Measurements from ENCODE around the gene COL20A1. TPM values are rescaled to one million over a fixed set of nuclear protein-coding genes. Genes with fewer than 3 reads are reported as not detected.

Gene COL20A1
- total RNA-seq, 1 donor from 2014 or later, result not detected

DNA sequence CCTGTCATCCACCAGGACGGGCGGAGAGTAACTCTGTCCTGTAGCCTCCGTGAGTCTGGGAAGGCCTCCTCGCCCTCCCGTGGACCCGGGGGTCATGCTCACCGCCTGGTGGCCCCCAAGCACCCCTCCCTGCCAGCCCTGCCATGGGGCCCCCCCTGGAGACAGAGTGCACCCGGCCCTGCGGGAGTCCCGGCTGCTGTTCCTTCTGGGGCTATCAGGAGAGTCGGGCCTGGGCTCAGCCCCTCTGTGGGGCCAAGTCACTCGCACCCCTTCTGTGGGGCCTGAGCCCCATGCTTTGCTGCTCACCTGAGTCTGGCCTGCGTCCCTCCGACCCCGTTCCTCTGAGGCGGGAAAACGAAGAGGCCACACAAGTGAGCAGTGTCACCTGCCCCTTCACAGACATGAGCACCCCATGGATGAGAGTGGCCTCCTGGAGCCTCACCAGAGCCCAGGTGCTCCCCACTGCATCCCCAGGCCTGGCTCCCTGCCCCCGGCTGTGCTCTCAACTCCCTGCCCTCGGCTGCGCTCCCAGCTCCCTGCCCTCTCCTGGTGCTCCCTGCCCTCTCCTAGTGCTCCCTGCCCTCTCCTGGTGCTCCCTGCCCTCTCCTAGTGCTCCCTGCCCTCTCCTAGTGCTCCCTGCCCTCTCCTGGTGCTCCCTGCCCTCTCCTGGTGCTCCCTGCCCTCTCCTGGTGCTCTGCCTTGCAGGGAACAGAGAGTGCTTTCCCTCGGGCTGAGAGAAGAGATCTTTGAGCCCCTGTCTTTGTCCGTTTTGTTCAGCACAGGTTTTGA is 72.8 kb downstream of the COL20A1 start:
- intact Hi-C loops (cut with micrococcal nuclease), result no loop called here
- Mint-ChIP-seq H3K9me3 (no peaks in the 10 kb centered on the region), H3K27ac (no peak overlapping the region), H3K4me1 (ENCODE audit: low read depth) (no peaks in the 10 kb centered on the region), H3K4me3 (no peak overlapping the region), H3K27me3 (ENCODE audit: insufficient read depth) (peaks cover 5% of the 10 kb centered on the region), H3K36me3 (ENCODE audit: low read depth) (no peaks in the 10 kb centered on the region)
- DNase-seq (ENCODE audit: low spot score), result no peak

GRCh38 chr20:63366390-63367365 is 73.7 kb downstream of the COL20A1 start:
- Mint-ChIP-seq H3K9me3 (no peaks in the 10 kb centered on the region), H3K4me3 (no peak overlapping the region), H3K4me1 (ENCODE audit: low read depth) (no peaks in the 10 kb centered on the region), H3K36me3 (ENCODE audit: low read depth) (no peaks in the 10 kb centered on the region), H3K27me3 (ENCODE audit: insufficient read depth) (peaks cover 5% of the 10 kb centered on the region), H3K27ac (no peak overlapping the region)
- intact Hi-C loops (cut with micrococcal nuclease), result no loop called here
- DNase-seq (ENCODE audit: low spot score), result no peak

GRCh38 chr20:63367446-63368055 is 74.6 kb downstream of the COL20A1 start:
- intact Hi-C loops (cut with micrococcal nuclease), result no loop called here
- H3K4me3 Mint-ChIP-seq, result no peak overlapping the region
- H3K27me3 Mint-ChIP-seq (ENCODE audit: insufficient read depth), result peaks cover 2% of the 10 kb centered on the region
- DNase-seq (ENCODE audit: low spot score), result no peak
- H3K27ac Mint-ChIP-seq, result no peak overlapping the region
- no peaks in the 10 kb centered on the region for H3K36me3 Mint-ChIP-seq (ENCODE audit: low read depth)
- H3K4me1 Mint-ChIP-seq (ENCODE audit: low read depth), result no peaks in the 10 kb centered on the region
- H3K9me3 Mint-ChIP-seq, result no peaks in the 10 kb centered on the region

GRCh38 chr20:63368151-63368550 is 75.2 kb downstream of the COL20A1 start:
- Mint-ChIP-seq H3K9me3 (no peaks in the 10 kb centered on the region), H3K27me3 (ENCODE audit: insufficient read depth) (peaks cover 2% of the 10 kb centered on the region), H3K36me3 (ENCODE audit: low read depth) (no peaks in the 10 kb centered on the region), H3K4me3 (no peak overlapping the region), H3K4me1 (ENCODE audit: low read depth) (no peaks in the 10 kb centered on the region), H3K27ac (no peak overlapping the region)
- no peak for DNase-seq (ENCODE audit: low spot score)
- intact Hi-C loops (cut with micrococcal nuclease), result no loop called here

- Mint-ChIP-seq H3K27me3 (ENCODE audit: insufficient read depth) (peaks cover 2% of the 10 kb centered on the region), H3K9me3 (no peaks in the 10 kb centered on the region), H3K4me1 (ENCODE audit: low read depth) (no peaks in the 10 kb centered on the region), H3K4me3 (no peak overlapping the region), H3K27ac (no peak overlapping the region), H3K36me3 (ENCODE audit: low read depth) (no peaks in the 10 kb centered on the region)
- DNase-seq (ENCODE audit: low spot score), result no peak
- intact Hi-C loops (cut with micrococcal nuclease), result no loop called here
These were observed 76.1 kb downstream of the COL20A1 start for GRCh38 chr20:63369024-63369530.

DNA sequence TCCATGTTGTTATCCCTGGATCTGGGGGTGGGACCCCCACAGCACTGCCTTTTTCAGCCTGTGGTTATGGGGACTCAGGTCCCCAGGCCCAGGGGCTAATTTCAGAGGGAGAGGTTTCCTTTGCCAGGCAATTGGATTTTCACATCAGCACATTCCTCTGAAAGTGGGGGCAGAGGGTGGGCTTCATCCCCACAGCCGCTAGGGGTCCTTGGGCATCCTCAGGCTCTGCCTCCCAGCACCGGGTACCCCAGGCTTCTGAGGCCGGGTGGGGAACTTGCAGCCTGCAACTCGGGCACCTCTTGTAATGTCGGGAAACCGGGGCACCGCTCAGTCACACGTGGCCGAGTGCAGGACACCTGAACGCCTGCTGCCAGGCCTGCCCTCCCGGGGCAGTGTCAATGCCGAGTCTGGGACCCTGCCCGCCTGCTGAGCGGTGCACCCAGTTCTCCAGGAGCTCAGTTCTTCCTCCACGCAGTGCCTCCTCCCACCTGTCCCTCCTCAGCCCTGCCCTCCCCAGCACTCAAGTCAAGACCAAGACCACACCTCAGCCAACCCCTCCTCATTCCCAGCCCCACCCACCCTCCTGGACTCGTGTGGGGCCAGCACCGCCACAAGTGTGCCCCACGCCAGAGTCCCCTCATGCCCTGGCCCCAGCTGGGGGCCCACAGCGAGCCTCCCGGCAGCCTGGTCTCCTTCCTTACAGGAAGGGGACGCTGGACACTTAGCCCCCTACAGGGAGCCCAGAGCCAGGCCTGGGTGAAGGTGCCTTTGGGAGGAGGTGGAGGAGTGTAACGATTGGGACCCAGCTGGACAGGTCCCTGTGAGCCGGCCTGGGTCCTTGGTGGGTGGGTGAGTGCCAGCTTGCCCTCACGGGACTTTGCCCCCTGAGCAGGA is 77.0 kb downstream of the COL20A1 start:
- Mint-ChIP-seq H3K4me3 (no peak overlapping the region), H3K27me3 (ENCODE audit: insufficient read depth) (peaks cover 2% of the 10 kb centered on the region), H3K4me1 (ENCODE audit: low read depth) (no peaks in the 10 kb centered on the region), H3K9me3 (no peaks in the 10 kb centered on the region), H3K27ac (no peak overlapping the region), H3K36me3 (ENCODE audit: low read depth) (no peaks in the 10 kb centered on the region)
- no peak for DNase-seq (ENCODE audit: low spot score)
- intact Hi-C loops (cut with micrococcal nuclease), result no loop called here

GRCh38 chr20:63370618-63371187 is 77.7 kb downstream of the COL20A1 start:
- intact Hi-C loops (cut with micrococcal nuclease), result no loop called here
- H3K27ac Mint-ChIP-seq, result no peak overlapping the region
- DNase-seq (ENCODE audit: low spot score), result no peak

DNA sequence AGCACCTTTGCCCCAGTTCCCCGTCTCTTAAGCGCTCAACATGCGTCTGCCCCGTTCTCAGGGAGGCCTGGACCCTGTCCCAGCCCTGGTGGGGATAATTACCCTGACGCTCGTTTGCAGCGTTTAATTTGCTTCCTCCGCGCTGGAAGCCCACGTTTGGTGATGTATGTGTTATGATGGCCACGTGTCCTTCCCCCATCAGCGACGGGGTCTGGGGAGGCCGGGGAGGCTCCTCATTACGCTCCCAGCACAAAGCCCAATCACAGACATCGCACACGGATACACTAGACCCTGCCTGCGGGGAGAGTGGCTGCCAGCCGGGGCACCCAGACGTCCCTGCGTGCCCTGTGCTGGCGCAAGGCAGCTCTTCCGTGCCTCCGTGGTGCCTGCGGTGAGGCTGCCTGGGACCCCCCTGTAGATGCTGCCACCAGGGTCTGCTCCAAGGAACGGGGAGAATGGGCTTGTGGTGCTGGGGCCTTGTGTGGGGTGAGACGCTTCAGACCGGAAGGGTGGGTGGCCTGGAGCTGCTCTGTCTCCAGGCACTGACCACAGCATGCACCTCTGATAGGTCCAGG is 78.4 kb downstream of the COL20A1 start:
- DNase-seq (ENCODE audit: low spot score), result no peak
- Mint-ChIP-seq H3K27ac (no peak overlapping the region), H3K4me3 (no peak overlapping the region), H3K4me1 (ENCODE audit: low read depth) (no peaks in the 10 kb centered on the region), H3K36me3 (ENCODE audit: low read depth) (no peaks in the 10 kb centered on the region), H3K27me3 (ENCODE audit: insufficient read depth) (peaks cover 2% of the 10 kb centered on the region), H3K9me3 (no peaks in the 10 kb centered on the region)
- intact Hi-C loops (cut with micrococcal nuclease), result no loop called here

More at GRCh38 chr20:63370618-63371187, 77.7 kb downstream of the COL20A1 start:
- H3K4me3 Mint-ChIP-seq, result no peak overlapping the region
- H3K9me3 Mint-ChIP-seq, result no peaks in the 10 kb centered on the region
- no peaks in the 10 kb centered on the region for H3K36me3 Mint-ChIP-seq (ENCODE audit: low read depth)
- no peaks in the 10 kb centered on the region for H3K4me1 Mint-ChIP-seq (ENCODE audit: low read depth)
- H3K27me3 Mint-ChIP-seq (ENCODE audit: insufficient read depth), result peaks cover 2% of the 10 kb centered on the region

GRCh38 chr20:63372971-63373885 is 80.2 kb downstream of the COL20A1 start:
- H3K27ac Mint-ChIP-seq, result no peak overlapping the region
- no peaks in the 10 kb centered on the region for H3K36me3 Mint-ChIP-seq (ENCODE audit: low read depth)
- peaks cover 2% of the 10 kb centered on the region for H3K27me3 Mint-ChIP-seq (ENCODE audit: insufficient read depth)
- no peak for DNase-seq (ENCODE audit: low spot score)
- H3K9me3 Mint-ChIP-seq, result no peaks in the 10 kb centered on the region
- H3K4me3 Mint-ChIP-seq, result no peak overlapping the region
- intact Hi-C loops (cut with micrococcal nuclease), result no loop called here
- H3K4me1 Mint-ChIP-seq (ENCODE audit: low read depth), result no peaks in the 10 kb centered on the region

DNA sequence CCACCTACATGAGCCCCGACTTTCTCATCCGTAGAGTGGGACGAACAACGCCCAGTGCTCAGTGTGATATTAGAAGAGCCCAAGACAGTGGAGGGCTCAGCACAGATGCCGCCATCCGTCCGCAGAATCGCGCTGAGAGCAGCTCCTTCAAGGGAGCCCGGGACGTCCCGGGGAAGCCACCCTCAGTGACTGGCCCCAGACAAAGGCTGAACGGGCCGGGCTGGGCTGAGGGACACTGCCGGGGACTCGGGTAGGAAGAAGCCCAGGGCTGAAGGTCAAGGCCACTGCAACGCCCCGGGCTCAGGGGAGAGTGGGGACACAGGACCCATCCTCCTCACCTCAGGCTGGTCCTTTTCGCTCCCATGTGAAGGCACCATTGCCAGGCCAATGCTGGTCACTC is 81.0 kb downstream of the COL20A1 start:
- H3K27me3 Mint-ChIP-seq (ENCODE audit: insufficient read depth), result peaks cover 6% of the 10 kb centered on the region
- intact Hi-C loops (cut with micrococcal nuclease), result no loop called here
- DNase-seq (ENCODE audit: low spot score), result no peak
- H3K27ac Mint-ChIP-seq, result no peak overlapping the region
- H3K4me1 Mint-ChIP-seq (ENCODE audit: low read depth), result no peaks in the 10 kb centered on the region
- H3K36me3 Mint-ChIP-seq (ENCODE audit: low read depth), result no peaks in the 10 kb centered on the region
- H3K9me3 Mint-ChIP-seq, result no peaks in the 10 kb centered on the region
- H3K4me3 Mint-ChIP-seq, result no peak overlapping the region

DNA sequence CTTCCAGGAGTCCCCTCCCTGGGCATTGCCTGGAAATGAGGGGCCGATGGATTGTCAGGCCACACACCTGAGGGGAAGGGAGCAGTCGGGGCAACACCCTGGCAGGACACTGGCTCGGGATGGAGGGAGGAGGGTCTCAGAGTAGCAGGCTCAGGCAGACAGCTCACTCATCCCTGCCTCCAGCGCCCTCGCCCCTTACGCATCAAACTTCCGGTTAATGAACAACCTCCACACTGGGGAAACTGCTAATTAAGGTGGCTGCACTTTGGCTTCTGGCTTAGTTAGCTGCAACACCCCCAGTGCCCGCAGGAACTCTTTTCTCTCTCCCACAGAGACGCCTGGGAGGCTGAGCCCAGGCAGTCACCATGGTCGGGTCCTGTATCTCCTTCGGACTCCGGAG is 81.5 kb downstream of the COL20A1 start:
- H3K27ac Mint-ChIP-seq, result no peak overlapping the region

More for the DNA sequence above, 81.5 kb downstream of the COL20A1 start:
- no peak for DNase-seq (ENCODE audit: low spot score)
- peaks cover 6% of the 10 kb centered on the region for H3K27me3 Mint-ChIP-seq (ENCODE audit: insufficient read depth)
- no peaks in the 10 kb centered on the region for H3K9me3 Mint-ChIP-seq
- H3K36me3 Mint-ChIP-seq (ENCODE audit: low read depth), result no peaks in the 10 kb centered on the region
- intact Hi-C loops (cut with micrococcal nuclease), result no loop called here
- no peak overlapping the region for H3K4me3 Mint-ChIP-seq
- H3K4me1 Mint-ChIP-seq (ENCODE audit: low read depth), result no peaks in the 10 kb centered on the region
